ENCODE data around the gene ZNF888. TPM values are rescaled to one million over a fixed set of nuclear protein-coding genes. Genes with fewer than 3 reads are reported as not detected.
"Not testable (repeated sequence)": the region's sequence is repeated elsewhere in the genome, so short reads cannot be mapped to it uniquely, and the experiment has no call there.

ZNF888 gene
- total RNA-seq, 1 experiment from 2014 or later: 10.0 TPM

- no peak for DNase-seq (ENCODE audit: low spot score)
Measured at GRCh38 chr19:52880895-52881389, 42.3 kb downstream of the ZNF888 start.

- DNase-seq (ENCODE audit: low spot score): not testable (repeated sequence)
Measured at GRCh38 chr19:52872996-52873395, 50.2 kb downstream of the ZNF888 start.

GRCh38 chr19:52871466-52871865 lies 51.8 kb downstream of the ZNF888 start:
- DNase-seq (ENCODE audit: low spot score): no peak

- not testable (repeated sequence) for DNase-seq (ENCODE audit: low spot score)
Measured at GRCh38 chr19:52868031-52868430, 55.2 kb downstream of the ZNF888 start.

GRCh38 chr19:52857378-52858191 lies 65.6 kb downstream of the ZNF888 start, which contains the start of gene ZNF468:
Gene ZNF468, minus strand, starts transcription at chr19:52857619. Its CDS starts 3,347 bp downstream, at chr19:52854272.
- DNase-seq (ENCODE audit: low spot score): peak; percentile 85

GRCh38 chr19:52856540-52857377 lies 66.5 kb downstream of the ZNF888 start:
- DNase-seq (ENCODE audit: low spot score): peak; percentile 35

Small RNA genes lying within 50 kb of the gene (small RNA-seq; reads per million reads assigned to genes)
- 0.22 reads per million for gene ZNF320

Other genes with a start within 250 kb of the ZNF888 start
- gene ZNF611, start 188.4 kb downstream of the ZNF888 start, total RNA-seq (2014; rRNA removed; shearing (Covaris generic)): 1.3 and 3.3 TPM in 2 replicates
- 4.0 and 6.6 TPM in 2 replicates for gene ZNF600, start 136.6 kb downstream of the ZNF888 start, total RNA-seq (2014; rRNA removed; shearing (Covaris generic))
- gene ZNF28, start 101.8 kb downstream of the ZNF888 start, total RNA-seq (2014; rRNA removed; shearing (Covaris generic)): 13.2 and 17.1 TPM in 2 replicates
- gene ZNF468, start 65.8 kb downstream of the ZNF888 start, total RNA-seq (2014; rRNA removed; shearing (Covaris generic)): 30.4 and 31.0 TPM in 2 replicates
- gene ZNF320, start 25.8 kb downstream of the ZNF888 start, total RNA-seq (2014; rRNA removed; shearing (Covaris generic)): 6.0 and 8.5 TPM in 2 replicates
- 8.9 and 12.3 TPM in 2 replicates for gene ZNF816, start 39.5 kb upstream of the ZNF888 start, total RNA-seq (2014; rRNA removed; shearing (Covaris generic))
- not detected in 2 replicates for gene ERVV-1, start 90.5 kb upstream of the ZNF888 start, total RNA-seq (2014; rRNA removed; shearing (Covaris generic))
- gene ERVV-2, start 121.3 kb upstream of the ZNF888 start, total RNA-seq (2014; rRNA removed; shearing (Covaris generic)): not detected in 2 replicates
- gene ZNF160, start 180.0 kb upstream of the ZNF888 start, total RNA-seq (2014; rRNA removed; shearing (Covaris generic)): 8.5 and 14.9 TPM in 2 replicates
- gene ZNF415, start 209.5 kb upstream of the ZNF888 start, total RNA-seq (2014; rRNA removed; shearing (Covaris generic)): not detected in 2 replicates
- not detected in 2 replicates for gene ZNF347, start 235.6 kb upstream of the ZNF888 start, total RNA-seq (2014; rRNA removed; shearing (Covaris generic))

All from HT-29 (cell line).